Mesothelial cell of epicardium (in vitro differentiated cells): ENCODE results near the gene SLC22A5. TPM values are rescaled to one million over a fixed set of nuclear protein-coding genes. Genes with fewer than 3 reads are reported as not detected.
"Not testable (repeated sequence)": the region's sequence is repeated elsewhere in the genome, so short reads cannot be mapped to it uniquely, and the experiment has no call there.

Experiments used
- DNase-seq, 2 experiments: peaks; one replicate each; pipeline ENCODE4 v3.0.0; 2021; ENCODE audit warnings: low spot score in 2 of 2; ENCODE audit not compliant: unreplicated experiment in 2 of 2
- H3K27ac Mint-ChIP-seq: 2 replicates; pipeline ENCODE4 v1.8.0; 2021; ENCODE audit warnings: mixed read lengths
- H3K27me3 Mint-ChIP-seq: 2 replicates; pipeline ENCODE4 v1.8.0; 2021; ENCODE audit warnings: low read depth, mixed read lengths
- H3K36me3 Mint-ChIP-seq: 2 replicates; pipeline ENCODE4 v1.8.0; 2021; ENCODE audit warnings: mixed read lengths
- H3K4me1 Mint-ChIP-seq: 2 replicates; pipeline ENCODE4 v1.8.0; 2021; ENCODE audit warnings: mixed read lengths
- H3K4me3 Mint-ChIP-seq: 2 replicates; pipeline ENCODE4 v1.8.0; 2021; ENCODE audit warnings: mild to moderate bottlenecking, moderate library complexity, mixed read lengths
- H3K9me3 Mint-ChIP-seq: 2 replicates; pipeline ENCODE4 v1.8.0; 2021; ENCODE audit warnings: mixed read lengths
- total RNA-seq: library from RNA; stranded (reverse); gene quantifications from 3 replicates; pipeline ENCODE4 v1.2.1, GENCODE V29; 2021
- TF ChIP-seq, protein P1 (sequence below): fragments of 200-600 bp; sonication (generic); IDR thresholded peaks from one replicate; pipeline ENCODE4 v1.5.0; 2021; ENCODE audit warnings: antibody characterized with exemption; ENCODE audit not compliant: unreplicated experiment

Gene SLC22A5
- total RNA-seq, 1 donor from 2014 or later: 31.1 TPM

DNA sequence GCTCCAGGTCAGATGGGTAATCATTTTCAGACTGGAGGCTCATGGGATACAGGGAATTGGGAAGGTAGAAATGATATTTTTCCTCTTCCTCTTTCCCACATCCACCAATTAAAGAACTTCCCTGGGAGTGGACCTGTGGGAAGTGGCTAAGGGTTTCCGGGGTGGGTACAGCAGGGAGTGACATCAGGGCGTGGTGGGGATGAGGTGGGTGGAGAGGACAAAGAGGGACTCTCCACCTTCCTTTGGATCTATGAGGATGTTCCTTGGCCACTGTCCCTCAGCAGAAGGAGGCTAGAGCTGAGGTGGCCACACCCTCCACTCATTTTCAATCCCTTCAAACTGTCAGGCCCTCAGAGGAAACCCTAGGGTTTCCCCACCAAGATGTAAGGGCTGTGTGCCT, 66.4 kb downstream of the SLC22A5 start:
- Mint-ChIP-seq H3K4me3 (no peak overlapping the region), H3K9me3 (no peaks in the 10 kb centered on the region), H3K27me3 (peaks cover 3% of the 10 kb centered on the region), H3K36me3 (peaks cover 4% of the 10 kb centered on the region), H3K4me1 (peaks cover 24% of the 10 kb centered on the region), H3K27ac (no peak overlapping the region)
- no peak for DNase-seq
- TF ChIP-seq, protein P1, sequence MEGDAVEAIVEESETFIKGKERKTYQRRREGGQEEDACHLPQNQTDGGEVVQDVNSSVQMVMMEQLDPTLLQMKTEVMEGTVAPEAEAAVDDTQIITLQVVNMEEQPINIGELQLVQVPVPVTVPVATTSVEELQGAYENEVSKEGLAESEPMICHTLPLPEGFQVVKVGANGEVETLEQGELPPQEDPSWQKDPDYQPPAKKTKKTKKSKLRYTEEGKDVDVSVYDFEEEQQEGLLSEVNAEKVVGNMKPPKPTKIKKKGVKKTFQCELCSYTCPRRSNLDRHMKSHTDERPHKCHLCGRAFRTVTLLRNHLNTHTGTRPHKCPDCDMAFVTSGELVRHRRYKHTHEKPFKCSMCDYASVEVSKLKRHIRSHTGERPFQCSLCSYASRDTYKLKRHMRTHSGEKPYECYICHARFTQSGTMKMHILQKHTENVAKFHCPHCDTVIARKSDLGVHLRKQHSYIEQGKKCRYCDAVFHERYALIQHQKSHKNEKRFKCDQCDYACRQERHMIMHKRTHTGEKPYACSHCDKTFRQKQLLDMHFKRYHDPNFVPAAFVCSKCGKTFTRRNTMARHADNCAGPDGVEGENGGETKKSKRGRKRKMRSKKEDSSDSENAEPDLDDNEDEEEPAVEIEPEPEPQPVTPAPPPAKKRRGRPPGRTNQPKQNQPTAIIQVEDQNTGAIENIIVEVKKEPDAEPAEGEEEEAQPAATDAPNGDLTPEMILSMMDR: no peak

DNA sequence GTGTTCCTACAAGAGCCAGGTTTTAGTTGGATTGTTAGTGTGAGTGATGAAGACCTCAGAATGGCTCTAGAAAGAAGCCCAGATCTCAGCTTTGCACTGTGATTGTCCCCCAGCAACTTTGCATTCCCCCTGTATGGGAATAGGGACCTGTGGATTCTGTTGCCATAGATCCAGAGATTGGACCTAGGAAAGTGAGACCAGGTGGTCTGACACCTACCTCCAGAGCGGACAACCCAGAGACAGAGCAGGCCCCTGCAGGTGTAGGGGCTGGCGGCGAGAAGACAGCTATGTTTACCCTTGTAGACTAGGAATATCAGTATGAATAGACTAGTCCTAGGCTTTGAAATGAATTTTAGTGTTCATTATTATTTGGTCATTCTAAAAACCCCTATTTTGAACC, 67.4 kb downstream of the SLC22A5 start:
- Mint-ChIP-seq H3K27ac (peak overlapping the region; percentile 84), H3K9me3 (no peaks in the 10 kb centered on the region), H3K4me3 (no peak overlapping the region), H3K27me3 (no peaks in the 10 kb centered on the region), H3K36me3 (no peaks in the 10 kb centered on the region), H3K4me1 (peaks cover 24% of the 10 kb centered on the region)
- DNase-seq: no peak
- TF ChIP-seq, protein P1: no peak

DNA sequence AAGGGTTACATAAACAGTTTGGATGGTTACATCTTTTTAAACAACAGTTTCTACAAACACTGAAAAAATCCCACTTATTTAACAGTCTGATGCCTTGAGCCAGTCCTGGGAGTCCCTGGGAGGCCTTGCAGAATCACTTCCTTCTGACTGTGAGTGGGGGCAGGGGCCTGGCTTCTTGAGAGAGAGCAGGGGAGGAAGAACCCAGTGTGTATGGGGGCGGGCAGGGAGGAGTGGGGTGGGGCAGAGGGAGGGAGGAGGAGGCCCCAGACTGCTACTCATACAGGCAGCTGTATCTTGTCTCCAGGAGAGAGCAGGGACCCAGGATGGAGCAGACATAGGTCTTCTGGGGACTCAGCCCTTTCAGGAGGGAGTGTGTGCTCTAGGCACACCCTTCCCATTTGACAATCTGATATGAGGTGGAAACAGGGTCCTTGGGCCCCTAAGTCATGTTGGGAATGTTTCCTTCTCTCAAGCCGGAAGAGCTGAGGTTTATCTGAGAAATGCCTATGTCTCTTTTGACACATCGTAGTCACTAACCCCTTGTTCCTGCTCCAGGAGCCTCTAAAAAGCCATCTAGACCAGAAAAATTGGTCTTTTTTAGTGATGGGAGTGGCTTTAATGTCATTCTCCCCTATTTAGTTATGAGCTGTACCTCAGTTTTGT, 68.2 kb downstream of the SLC22A5 start:
- no peak for DNase-seq
- H3K4me1 Mint-ChIP-seq: peaks cover 24% of the 10 kb centered on the region
- TF ChIP-seq, protein P1: no peak

DNA sequence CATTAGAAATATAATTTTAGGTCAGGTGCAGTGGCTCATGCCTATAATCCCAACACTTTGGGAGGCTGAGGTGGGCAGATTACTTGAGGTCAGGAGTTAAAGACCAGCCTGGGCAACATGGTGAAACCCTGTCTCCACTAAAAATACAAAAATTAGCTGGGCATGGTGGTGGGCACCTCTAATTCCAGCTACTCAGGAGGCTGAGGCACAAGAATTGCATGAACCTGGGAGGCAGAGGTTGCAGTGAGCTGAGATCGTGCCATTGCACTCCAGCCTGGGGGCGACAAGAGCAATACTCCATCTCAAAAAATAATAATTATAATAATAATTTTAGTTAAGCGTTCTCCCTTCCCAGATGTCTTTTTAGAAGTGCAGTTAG, 68.7 kb downstream of the SLC22A5 start:
- not testable (repeated sequence) for H3K27me3 Mint-ChIP-seq, H3K9me3 Mint-ChIP-seq, H3K4me3 Mint-ChIP-seq, DNase-seq, H3K36me3 Mint-ChIP-seq
- H3K27ac Mint-ChIP-seq: peak overlapping the region; percentile 12
- peaks cover 24% of the 10 kb centered on the region for H3K4me1 Mint-ChIP-seq

More for the DNA sequence above, 68.2 kb downstream of the SLC22A5 start:
- H3K36me3 Mint-ChIP-seq: no peaks in the 10 kb centered on the region
- no peaks in the 10 kb centered on the region for H3K27me3 Mint-ChIP-seq
- H3K27ac Mint-ChIP-seq: peak overlapping the region; percentile 84
- no peaks in the 10 kb centered on the region for H3K9me3 Mint-ChIP-seq
- H3K4me3 Mint-ChIP-seq: no peak overlapping the region

DNA sequence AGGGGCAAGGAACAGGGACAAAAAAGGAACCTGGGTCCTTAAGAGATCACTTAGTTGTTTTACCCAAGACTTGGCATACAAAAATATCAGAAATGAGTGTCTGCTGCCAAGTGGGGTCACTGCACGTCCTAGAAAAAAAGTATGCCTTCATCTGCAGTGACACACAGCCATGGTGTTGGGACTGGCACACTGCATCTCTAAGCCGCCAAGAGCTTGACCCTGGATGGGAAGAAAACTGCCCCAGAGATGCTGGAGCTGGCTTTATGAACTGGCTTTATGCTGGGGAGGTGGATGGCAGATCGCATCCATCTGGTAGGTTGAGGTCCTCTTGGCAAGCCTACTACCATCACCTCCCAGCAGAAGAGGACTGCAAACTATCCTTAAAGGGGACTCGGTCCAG, 69.4 kb downstream of the SLC22A5 start:
- TF ChIP-seq, protein P1: no peak
- Mint-ChIP-seq H3K27me3 (no peaks in the 10 kb centered on the region), H3K4me1 (peaks cover 24% of the 10 kb centered on the region), H3K9me3 (no peaks in the 10 kb centered on the region), H3K27ac (no peak overlapping the region), H3K36me3 (no peaks in the 10 kb centered on the region), H3K4me3 (no peak overlapping the region)
- DNase-seq: no peak

DNA sequence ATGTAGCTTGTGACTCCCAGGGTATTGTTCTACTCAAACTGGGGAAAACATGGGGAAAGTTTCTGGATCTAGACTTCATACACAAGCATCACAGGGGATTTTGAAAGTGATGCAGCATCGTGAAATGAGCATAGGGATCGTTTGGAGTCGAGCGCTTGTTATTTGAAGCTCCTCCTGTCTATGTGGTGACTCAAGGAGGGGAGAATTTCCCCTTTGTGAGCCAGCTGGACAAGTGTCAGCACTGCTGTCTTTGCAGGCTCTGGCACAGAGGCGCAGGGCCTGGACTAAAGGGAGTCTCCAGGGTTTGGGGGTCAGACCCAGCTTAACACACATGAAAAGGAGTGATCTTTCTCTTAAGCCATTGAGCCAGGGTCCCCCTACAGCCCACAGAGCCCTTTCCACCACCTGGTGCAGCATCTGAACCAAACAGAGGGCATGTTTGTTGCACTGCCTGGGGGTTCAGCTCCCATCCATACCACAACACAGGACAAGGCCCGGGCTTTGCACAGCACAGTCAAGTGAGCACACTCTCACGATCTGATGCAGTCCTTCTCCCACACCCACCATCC, 70.1 kb downstream of the SLC22A5 start:
- Mint-ChIP-seq H3K4me3 (no peak overlapping the region), H3K4me1 (peaks cover 23% of the 10 kb centered on the region), H3K9me3 (no peaks in the 10 kb centered on the region), H3K36me3 (no peaks in the 10 kb centered on the region), H3K27ac (no peak overlapping the region), H3K27me3 (no peaks in the 10 kb centered on the region)
- TF ChIP-seq, protein P1: no peak
- no peak for DNase-seq
